Ovary (tissue), 9 donors: ENCODE data around the gene DOCK10. TPM values are rescaled to one million over a fixed set of nuclear protein-coding genes. Genes with fewer than 3 reads are reported as not detected.

Source experiments
- DNase-seq, 5 donors: peaks; one replicate each; pipeline ENCODE4 v3.0.0-alpha.2; 2019 to 2020
- H3K27ac ChIP-seq, 2 donors: fragments of 200-600 bp; one replicate each; pipeline versions ENCODE4 v1.5.1 to v1.8.0; 2019 to 2022
- H3K27me3 ChIP-seq: fragments of 200-600 bp; one replicate; pipeline ENCODE4 v1.8.0; 2022
- H3K36me3 ChIP-seq: fragments of 200-600 bp; sonication (generic); one replicate; pipeline ENCODE4 v1.5.1; 2019
- H3K4me1 ChIP-seq: one replicate; pipeline ENCODE4 v1.8.1; 2013; ENCODE audit warnings: mild to moderate bottlenecking, moderate library complexity; ENCODE audit not compliant: insufficient read depth
- H3K4me3 ChIP-seq: fragments of 200-600 bp; sonication (generic); one replicate; pipeline ENCODE4 v1.5.1; 2017
- H3K9me3 ChIP-seq, 2 donors: fragments of 200-600 bp in 1 of 2; sonication (generic) in 1 of 2; one replicate each; pipeline versions ENCODE4 v1.5.1 to v1.8.1; 2013 to 2019; ENCODE audit warnings: mild to moderate bottlenecking in 1 of 2, moderate library complexity in 1 of 2
- CTCF ChIP-seq, 3 donors: fragments of 450-650 bp in 2 of 3; fragments of 200-600 bp in 1 of 3; IDR thresholded peaks; one replicate each; pipeline versions ENCODE4 v1.5.1 to v1.8.0; 2016 to 2022; ENCODE audit warnings: antibody characterized with exemption in 3 of 3, mild to moderate bottlenecking in 1 of 3
- EP300 ChIP-seq: sonication (generic); formaldehyde crosslinking; IDR thresholded peaks from one replicate; pipeline ENCODE4 v1.6.1; 2017; ENCODE audit warnings: antibody characterized with exemption
- POLR2A ChIP-seq: fragments of 450-650 bp; IDR thresholded peaks from one replicate; pipeline ENCODE4 v1.6.1; 2017; ENCODE audit warnings: antibody characterized with exemption, mild to moderate bottlenecking, moderate library complexity
- WGBS, 3 donors: extraction: QIAGEN DNeasy Blood & Tissue Kit in 1 of 3; methylation state at CpG; one replicate each; pipeline versions ENCODE4 v1.1.5 to v1.1.7; 2013 to 2017; 5-methylcytosine and 5-hydroxymethylcytosine counted together
- intact Hi-C, 4 donors: fragments of 100-400 bp; cut with DNase I; formaldehyde crosslinking; loops; one replicate each; pipeline versions ENCODE4 v1.11.0 to v1.15.1; 2022 to 2023
- polyA plus RNA-seq, 2 donors: library from polyadenylated mRNA; stranded (reverse); fragments of 200-250 nt in 1 of 2; fragments of 350-450 nt in 1 of 2; fragmentation: Illumina TruSeq in 1 of 2; extraction: RNeasy Lipid Tissue Mini Kit (QIAGEN cat#74804) in 1 of 2; gene quantifications; one replicate each; pipeline ENCODE4 v1.2.3, GENCODE V29; 2013 to 2014
- total RNA-seq, 7 donors: library from RNA; depleted of rRNA in 2 of 7; stranded (reverse); fragments of >200 nt in 2 of 7; fragmentation: NEBNext Ultra II Directional in 3 of 7; extraction: Animal tissue kit (Norgen Biotek cat#: 25700) in 3 of 7; gene quantifications; one replicate each; pipeline versions ENCODE4 v1.1.0 to v1.2.4, GENCODE V29; 2016 to 2023
- donor health status: DM: no; HTN: no; CAD: no; lungs with moderate emphysema.
- donor health status: DM: no; HTN: no; CAD: no.
- donor health status: Bipolar disorder and iron deficiency.
- donor health status: DM: yes; HTN: yes; CAD: no.
- donor health status: DM: no; HTN: no; CAD: no.
- donor health status: DM: yes; HTN: yes; CAD: no.

DOCK10 gene
- total and polyA plus RNA-seq, 9 donors: 15.3 to 42.5 (median 31.2) TPM

GRCh38 chr2:225031599-225031998 lies 10.7 kb downstream of the DOCK10 start:
- Histone ChIP-seq H3K9me3 (no peaks in the 10 kb centered on the region), H3K4me1 (peaks cover 5% of the 10 kb centered on the region), H3K27me3 (no peaks in the 10 kb centered on the region), H3K4me3 (no peak overlapping the region), H3K27ac (no peak overlapping the region), H3K36me3 (no peaks in the 10 kb centered on the region)
- 90 to 94% (median 91%) methylated on average over 4 of the region's 4 CpGs for WGBS, 3 donors
- TF ChIP-seq EP300 (no peak), CTCF (IDR thresholded peaks at IDR 0.05) (no peak), POLR2A (no peak)
- DNase-seq: no peak
- intact Hi-C loops: no loop called here

DNA sequence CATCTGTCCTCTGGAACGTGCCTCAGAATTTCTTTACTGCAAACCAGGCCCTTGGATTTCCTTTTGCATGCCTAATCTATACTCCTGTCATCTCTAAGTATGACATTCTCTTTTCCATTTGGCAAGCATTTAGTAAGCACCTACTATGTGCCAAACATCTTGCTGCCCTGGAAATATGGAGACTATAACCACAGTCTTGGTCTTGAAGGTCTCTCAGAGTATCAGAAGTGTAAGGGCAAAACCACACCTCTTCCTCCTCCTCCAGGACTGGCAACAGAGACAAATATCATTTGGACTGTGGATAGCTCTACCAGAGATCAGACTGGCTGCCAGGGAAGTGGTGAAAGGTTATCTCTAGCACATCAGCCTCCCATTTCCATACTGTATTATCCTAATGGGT lies 11.4 kb downstream of the DOCK10 start:
- 94 to 98% (median 98%) methylated on average over 1 of the region's 1 CpG for WGBS, 3 donors
- Histone ChIP-seq H3K4me3 (no peak overlapping the region), H3K27ac (no peak overlapping the region), H3K36me3 (no peaks in the 10 kb centered on the region), H3K9me3 (no peaks in the 10 kb centered on the region), H3K27me3 (no peaks in the 10 kb centered on the region), H3K4me1 (peaks cover 12% of the 10 kb centered on the region)
- intact Hi-C loops: no loop called here
- TF ChIP-seq EP300 (no peak), CTCF (IDR thresholded peaks at IDR 0.05) (no peak), POLR2A (no peak)
- DNase-seq: no peak

DNA sequence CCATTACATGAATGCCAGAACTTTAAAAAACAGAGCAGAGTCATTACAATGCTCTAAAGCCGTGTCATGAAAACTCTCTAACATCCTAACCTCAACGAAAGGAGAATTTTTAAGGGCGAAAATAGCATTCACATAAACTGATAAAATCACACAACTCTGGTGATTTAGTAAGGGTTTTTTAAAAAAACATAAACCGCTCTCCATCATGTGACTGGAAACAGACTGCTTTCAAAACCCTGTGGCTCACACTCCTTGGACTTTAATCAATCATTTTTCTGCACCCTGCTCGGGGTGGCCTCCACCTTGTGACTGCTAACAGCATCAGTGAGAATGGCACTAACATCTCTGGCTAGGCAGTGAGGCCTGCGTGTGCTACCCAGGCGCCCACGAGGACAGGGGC lies 12.1 kb downstream of the DOCK10 start:
- intact Hi-C loops: no loop called here
- peaks cover 12% of the 10 kb centered on the region for H3K4me1 ChIP-seq
- TF ChIP-seq EP300 (no peak), CTCF (IDR thresholded peaks at IDR 0.05) (no peak), POLR2A (no peak)
- H3K27me3 ChIP-seq: no peaks in the 10 kb centered on the region
- DNase-seq: no peak
- no peaks in the 10 kb centered on the region for H3K9me3 ChIP-seq
- no peak overlapping the region for H3K4me3 ChIP-seq
- 45 to 62% (median 47%) methylated on average over 8 of the region's 8 CpGs for WGBS, 3 donors
- H3K27ac ChIP-seq: no peak overlapping the region
- no peaks in the 10 kb centered on the region for H3K36me3 ChIP-seq

DNA sequence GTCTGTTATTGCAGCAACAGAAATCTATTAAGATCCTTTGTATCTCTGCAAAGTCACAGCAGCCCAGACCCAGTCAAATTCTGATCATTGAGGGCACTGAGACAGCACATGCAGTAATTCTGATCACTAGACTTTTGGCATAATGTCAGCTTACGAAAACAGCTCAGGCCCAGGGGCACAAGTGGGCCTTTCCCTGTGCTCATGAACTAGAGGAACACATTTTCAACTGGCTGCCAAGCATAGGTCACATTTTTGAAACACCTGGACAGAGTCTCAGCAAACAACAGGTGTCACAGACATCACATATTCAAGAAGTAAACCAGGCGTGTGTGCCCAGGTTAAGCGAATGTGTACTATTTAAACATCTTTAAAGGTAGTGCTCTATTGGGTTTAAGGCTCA lies 13.7 kb downstream of the DOCK10 start:
- H3K36me3 ChIP-seq: no peaks in the 10 kb centered on the region
- no peak for TF ChIP-seq EP300
- TF ChIP-seq CTCF (IDR thresholded peaks at IDR 0.05): no peak
- no peak for TF ChIP-seq POLR2A
- H3K4me3 ChIP-seq: no peak overlapping the region
- no peak for DNase-seq
- H3K27me3 ChIP-seq: no peaks in the 10 kb centered on the region
- no peak overlapping the region for H3K27ac ChIP-seq
- intact Hi-C loops: no loop called here
- H3K9me3 ChIP-seq: no peaks in the 10 kb centered on the region
- H3K4me1 ChIP-seq: peaks cover 10% of the 10 kb centered on the region
- 97 to 100% (median 100%) methylated on average over 3 of the region's 3 CpGs for WGBS, 3 donors
